Measurements from ENCODE around the gene TUBG2.

Gene TUBG2

DNA sequence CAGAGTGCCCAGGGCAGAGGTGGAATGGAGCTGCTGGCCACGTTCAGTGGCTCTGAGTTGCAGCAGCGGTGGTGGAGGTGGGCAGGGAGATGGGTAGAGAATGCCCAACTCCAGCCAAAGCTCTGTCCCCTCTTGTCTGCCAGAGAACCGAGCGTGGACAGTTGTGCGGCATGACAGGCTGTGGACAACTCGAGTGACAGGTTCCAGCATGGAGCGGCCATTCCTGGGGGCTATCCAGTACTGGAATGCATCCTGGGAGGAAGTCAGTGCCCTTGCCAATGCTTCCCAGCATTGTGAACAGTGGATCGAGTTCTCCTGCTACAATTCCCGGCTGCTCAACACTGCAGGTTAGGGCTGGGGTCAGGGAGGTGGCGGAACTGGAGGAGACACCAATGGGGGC lies 31.5 kb downstream of the TUBG2 start:
- CTCF ChIA-PET = interaction anchor here (0.7 kb wide), 1 partner anchor 112 kb away, joined by 3 read pairs; no protein-coding TSS in a partner anchor

DNA sequence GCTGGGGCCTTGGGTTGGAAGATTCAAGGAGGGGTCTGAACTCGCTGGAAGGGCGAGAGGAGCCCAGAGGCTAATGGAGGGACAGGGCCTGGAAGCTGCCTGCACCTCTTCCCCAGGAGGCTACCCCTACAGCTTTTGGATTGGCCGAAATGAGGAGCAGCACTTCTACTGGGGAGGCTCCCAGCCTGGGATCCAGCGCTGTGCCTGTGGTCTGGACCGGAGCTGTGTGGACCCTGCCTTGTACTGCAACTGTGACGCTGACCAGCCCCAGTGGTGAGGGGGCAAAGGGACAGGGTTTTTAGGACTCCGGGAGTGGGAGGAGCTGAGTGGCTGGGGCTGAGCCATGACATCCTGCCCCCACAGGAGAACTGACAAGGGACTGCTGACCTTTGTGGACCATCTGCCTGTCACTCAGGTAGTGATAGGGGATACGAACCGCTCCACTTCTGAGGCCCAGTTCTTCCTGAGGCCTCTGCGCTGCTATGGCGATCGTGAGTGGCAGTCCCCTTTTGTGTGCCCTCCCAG lies 32.0 kb downstream of the TUBG2 start:
- no peaks in the 10 kb centered on the region for H3K4me1 Mint-ChIP-seq
- no peak for DNase-seq
- CTCF ChIA-PET = interaction anchor here (0.7 kb wide), 1 partner anchor 113 kb away, joined by 3 read pairs; no protein-coding TSS in a partner anchor
- no peak overlapping the region for H3K27ac Mint-ChIP-seq
- H3K4me3 Mint-ChIP-seq = no peak overlapping the region
- peaks cover 33% of the 10 kb centered on the region for H3K27me3 Mint-ChIP-seq
- H3K36me3 Mint-ChIP-seq = no peaks in the 10 kb centered on the region
- H3K9me3 Mint-ChIP-seq = no peaks in the 10 kb centered on the region

More for the DNA sequence above, 31.5 kb downstream of the TUBG2 start:
- Mint-ChIP-seq H3K9me3 (no peaks in the 10 kb centered on the region), H3K4me3 (no peak overlapping the region), H3K27me3 (peaks cover 38% of the 10 kb centered on the region), H3K27ac (no peak overlapping the region), H3K4me1 (no peaks in the 10 kb centered on the region), H3K36me3 (no peaks in the 10 kb centered on the region)
- DNase-seq = no peak

DNA sequence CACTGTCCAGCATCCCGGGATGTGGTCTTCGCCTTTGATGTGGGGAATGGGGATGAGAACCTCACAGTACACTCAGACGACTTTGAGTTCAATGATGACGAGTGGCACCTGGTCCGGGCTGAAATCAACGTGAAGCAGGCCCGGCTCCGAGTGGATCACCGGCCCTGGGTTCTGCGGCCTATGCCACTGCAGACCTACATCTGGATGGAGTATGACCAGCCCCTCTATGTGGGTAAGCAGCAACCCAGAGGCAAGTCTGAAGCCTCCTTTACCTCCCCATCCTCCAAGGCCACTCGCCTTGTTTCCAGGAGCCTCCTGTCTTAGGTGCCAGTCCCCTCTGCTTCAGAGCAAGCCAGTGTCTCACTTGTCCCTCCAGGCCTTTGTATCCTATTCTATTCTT lies 33.4 kb downstream of the TUBG2 start:
- Mint-ChIP-seq H3K27me3 (peaks cover 20% of the 10 kb centered on the region), H3K4me3 (no peak overlapping the region), H3K27ac (no peak overlapping the region), H3K9me3 (no peaks in the 10 kb centered on the region), H3K4me1 (no peaks in the 10 kb centered on the region), H3K36me3 (no peaks in the 10 kb centered on the region)
- no peak for DNase-seq
- CTCF ChIA-PET = no interaction called here

DNA sequence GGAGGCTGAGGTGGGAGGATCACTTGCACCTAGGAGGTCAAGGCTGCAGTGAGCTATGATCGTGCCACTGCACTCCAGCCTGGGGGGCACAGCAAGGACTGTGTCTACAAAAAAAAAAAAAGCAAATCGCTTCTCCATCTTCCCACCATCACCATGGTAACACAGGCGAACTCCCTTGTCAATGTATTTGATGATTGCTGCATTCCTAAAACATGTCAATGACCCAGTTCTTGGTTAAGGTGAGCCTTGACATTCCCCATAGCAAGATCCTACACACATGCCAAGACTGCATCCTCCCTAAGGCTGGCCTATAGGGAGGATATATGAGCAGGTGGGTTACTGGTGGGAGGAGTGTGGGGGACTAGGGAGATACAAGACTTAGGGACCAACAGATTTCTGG lies 35.4 kb downstream of the TUBG2 start:
- CTCF ChIA-PET = interaction anchor here (0.7 kb wide), 1 partner anchor 472 kb away, joined by 4 read pairs; no protein-coding TSS in a partner anchor
- Mint-ChIP-seq H3K4me1 (no peaks in the 10 kb centered on the region), H3K9me3 (no peaks in the 10 kb centered on the region)

DNA sequence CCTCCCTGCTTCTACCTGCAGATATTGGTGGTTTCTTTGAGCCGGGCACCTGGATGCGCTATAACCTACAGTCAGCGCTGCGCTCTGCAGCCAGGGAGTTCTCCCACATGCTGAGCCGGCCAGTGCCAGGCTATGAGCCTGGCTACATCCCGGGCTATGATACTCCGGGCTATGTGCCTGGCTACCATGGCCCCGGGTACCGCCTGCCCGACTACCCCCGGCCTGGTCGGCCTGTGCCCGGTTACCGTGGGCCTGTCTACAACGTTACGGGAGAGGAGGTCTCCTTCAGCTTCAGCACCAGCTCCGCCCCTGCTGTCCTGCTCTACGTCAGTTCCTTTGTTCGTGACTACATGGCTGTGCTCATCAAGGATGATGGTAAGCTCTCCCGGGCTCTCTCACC lies 36.4 kb downstream of the TUBG2 start:
- CTCF ChIA-PET = interaction anchor here (0.6 kb wide), 1 partner anchor 18 kb away, joined by 3 read pairs; no protein-coding TSS in a partner anchor
- Mint-ChIP-seq H3K27ac (no peak overlapping the region), H3K9me3 (no peaks in the 10 kb centered on the region), H3K4me1 (no peaks in the 10 kb centered on the region), H3K36me3 (peaks cover 2% of the 10 kb centered on the region), H3K27me3 (peaks cover 11% of the 10 kb centered on the region), H3K4me3 (no peak overlapping the region)
- DNase-seq = no peak

More for the DNA sequence above, 35.4 kb downstream of the TUBG2 start:
- Mint-ChIP-seq H3K27ac (no peak overlapping the region), H3K36me3 (no peaks in the 10 kb centered on the region), H3K4me3 (no peak overlapping the region), H3K27me3 (peaks cover 11% of the 10 kb centered on the region)
- DNase-seq = no peak

DNA sequence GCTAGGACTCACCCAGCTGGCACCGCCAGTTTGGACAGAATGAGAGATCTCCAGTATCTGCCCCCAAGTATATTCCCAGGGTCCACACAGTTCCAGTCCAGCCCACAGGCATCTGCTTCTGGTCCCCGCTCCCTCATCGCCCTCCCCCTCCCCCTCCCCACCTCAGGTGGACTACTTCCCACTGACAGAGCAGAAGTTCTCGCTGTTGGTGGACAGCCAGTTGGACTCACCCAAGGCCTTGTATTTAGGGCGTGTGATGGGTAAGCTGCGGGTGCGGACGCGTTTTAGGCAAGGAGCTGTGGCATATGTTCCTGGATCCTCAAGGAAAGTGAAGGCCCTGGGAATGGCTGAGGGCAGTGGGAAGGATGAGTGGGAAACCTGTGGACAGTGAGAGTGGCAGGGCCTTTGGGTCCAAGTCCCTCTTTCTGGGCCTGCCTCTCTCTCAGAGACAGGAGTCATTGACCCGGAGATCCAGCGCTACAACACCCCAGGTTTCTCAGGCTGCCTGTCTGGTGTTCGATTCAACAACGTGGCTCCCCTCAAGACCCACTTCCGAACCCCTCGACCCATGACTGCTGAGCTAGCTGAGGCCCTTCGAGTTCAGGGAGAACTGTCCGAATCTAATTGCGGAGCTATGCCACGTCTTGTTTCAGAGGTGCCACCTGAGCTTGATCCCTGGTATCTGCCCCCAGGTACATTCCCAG lies 38.2 kb downstream of the TUBG2 start:
- Mint-ChIP-seq H3K27ac (no peak overlapping the region), H3K4me3 (no peak overlapping the region), H3K27me3 (no peaks in the 10 kb centered on the region), H3K9me3 (no peaks in the 10 kb centered on the region), H3K36me3 (peaks cover 6% of the 10 kb centered on the region), H3K4me1 (no peaks in the 10 kb centered on the region)
- DNase-seq = no peak
- CTCF ChIA-PET = interaction anchor here (1.2 kb wide), 1 partner anchor 66 kb away, joined by 3 read pairs; no protein-coding TSS in a partner anchor

DNA sequence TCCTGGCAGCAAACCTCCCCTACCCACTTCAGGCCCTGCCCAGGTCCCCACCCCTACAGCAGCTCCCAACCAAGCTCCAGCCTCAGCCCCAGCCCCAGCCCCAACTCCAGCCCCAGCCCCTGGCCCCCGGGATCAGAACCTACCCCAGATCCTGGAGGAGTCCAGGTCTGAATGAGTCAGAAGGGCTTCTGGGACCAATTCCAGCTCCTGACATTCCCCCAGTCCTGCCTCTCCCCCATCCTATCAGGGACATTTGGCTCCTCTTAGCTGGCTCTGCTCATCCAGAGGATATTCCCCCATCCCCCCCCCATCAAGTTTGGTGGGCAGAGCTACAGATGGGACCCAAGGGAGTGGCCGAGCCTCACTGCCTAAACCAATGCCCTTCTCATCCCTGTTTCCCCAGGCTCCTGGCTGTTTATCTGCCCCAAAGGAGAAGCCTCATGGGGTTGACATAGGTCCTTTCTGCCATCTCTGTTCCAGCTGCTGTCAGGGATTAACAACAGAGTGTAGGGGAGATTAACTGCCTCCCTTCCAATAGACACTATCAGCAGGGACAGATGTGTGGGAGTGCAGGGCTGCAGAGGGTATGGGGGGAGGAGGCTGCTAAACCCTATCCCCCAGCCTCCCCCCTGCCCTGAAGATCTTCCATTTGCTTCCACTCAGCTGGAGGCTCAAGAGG lies 39.8 kb downstream of the TUBG2 start:
- no peaks in the 10 kb centered on the region for H3K4me1 Mint-ChIP-seq

DNA sequence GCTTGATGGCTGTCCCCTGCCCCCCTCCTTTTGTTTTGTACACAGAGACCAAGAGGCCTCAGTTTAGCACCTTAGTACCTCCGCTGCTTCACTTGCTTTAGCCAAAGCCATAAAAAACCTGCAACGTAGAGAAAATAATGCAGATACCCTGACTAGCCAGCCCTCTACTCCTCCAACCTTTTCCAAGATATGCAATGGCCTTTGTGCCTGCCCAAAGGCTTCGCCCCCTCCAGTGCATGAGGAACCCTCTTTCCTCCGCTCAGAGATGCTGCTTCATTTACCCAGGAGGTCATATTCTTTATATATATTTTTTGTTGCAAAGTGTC lies 40.3 kb downstream of the TUBG2 start:
- Mint-ChIP-seq H3K27ac (no peak overlapping the region), H3K9me3 (no peaks in the 10 kb centered on the region), H3K4me3 (no peak overlapping the region), H3K36me3 (peaks cover 20% of the 10 kb centered on the region), H3K27me3 (no peaks in the 10 kb centered on the region), H3K4me1 (peaks cover under 1% of the 10 kb centered on the region)
- DNase-seq = no peak
- CTCF ChIA-PET = no interaction called here

More for the DNA sequence above, 39.8 kb downstream of the TUBG2 start:
- no peak overlapping the region for H3K4me3 Mint-ChIP-seq
- H3K27ac Mint-ChIP-seq = no peak overlapping the region
- CTCF ChIA-PET = no interaction called here
- no peaks in the 10 kb centered on the region for H3K27me3 Mint-ChIP-seq
- DNase-seq = no peak
- peaks cover 17% of the 10 kb centered on the region for H3K36me3 Mint-ChIP-seq
- no peaks in the 10 kb centered on the region for H3K9me3 Mint-ChIP-seq

DNA sequence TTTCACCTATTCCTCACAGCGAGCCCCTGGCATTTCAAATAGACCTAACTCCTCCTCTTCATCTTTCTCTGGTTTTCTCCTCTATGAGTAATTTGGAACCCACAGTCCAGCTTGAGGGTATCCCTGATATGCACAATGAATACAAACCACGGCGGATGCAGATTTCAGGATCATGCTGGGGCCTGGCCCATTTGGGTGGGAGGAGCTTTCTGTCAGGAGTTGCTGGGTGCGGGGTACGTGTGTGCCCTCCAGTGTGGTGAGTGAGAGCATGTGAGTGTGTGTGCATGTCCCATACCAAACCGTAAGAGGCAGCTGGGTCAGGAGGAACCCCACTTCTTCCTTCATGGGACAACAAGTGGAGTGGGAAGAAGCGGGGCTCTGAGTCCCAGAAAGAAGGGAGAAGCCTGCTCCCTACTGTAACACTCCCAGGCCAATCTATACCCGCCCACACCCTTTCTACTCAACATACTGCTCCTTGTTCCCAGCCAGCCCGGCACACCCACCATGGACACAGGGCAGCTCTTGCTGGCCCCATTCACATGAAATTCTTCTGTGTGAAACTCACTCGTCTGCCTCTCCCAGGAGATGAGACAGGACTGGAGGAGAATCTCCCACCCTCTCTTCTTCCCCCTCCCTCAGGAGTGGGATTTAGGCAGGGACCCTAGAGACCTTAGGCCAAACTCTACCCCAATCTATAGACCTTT lies 41.7 kb downstream of the TUBG2 start:
- CTCF ChIA-PET = no interaction called here

DNA sequence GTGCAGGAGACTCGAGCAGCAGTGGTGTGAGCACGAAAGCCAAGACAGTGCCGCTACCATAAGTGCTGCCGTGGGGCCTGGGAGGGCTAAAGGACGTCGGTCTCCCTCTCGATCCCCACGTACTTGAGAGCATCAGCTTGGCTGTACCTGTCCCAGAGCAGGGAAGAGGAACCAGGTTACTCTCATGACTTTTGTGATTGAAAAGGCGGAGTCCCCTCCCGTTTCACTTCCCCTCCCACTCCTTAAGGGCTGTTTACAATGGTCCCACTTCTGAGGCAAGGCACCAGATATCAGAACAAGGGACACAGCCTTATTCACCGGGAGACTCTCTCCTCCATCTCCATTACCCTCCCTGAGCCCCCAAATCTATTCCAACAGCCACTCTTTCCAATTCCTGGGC lies 43.4 kb downstream of the TUBG2 start:
- no peaks in the 10 kb centered on the region for H3K9me3 Mint-ChIP-seq
- H3K36me3 Mint-ChIP-seq = peaks cover 39% of the 10 kb centered on the region

More for the DNA sequence above, 41.7 kb downstream of the TUBG2 start:
- Mint-ChIP-seq H3K4me1 (peaks cover 9% of the 10 kb centered on the region), H3K36me3 (peaks cover 29% of the 10 kb centered on the region), H3K27me3 (no peaks in the 10 kb centered on the region), H3K9me3 (no peaks in the 10 kb centered on the region), H3K4me3 (no peak overlapping the region), H3K27ac (no peak overlapping the region)
- no peak for DNase-seq

DNA sequence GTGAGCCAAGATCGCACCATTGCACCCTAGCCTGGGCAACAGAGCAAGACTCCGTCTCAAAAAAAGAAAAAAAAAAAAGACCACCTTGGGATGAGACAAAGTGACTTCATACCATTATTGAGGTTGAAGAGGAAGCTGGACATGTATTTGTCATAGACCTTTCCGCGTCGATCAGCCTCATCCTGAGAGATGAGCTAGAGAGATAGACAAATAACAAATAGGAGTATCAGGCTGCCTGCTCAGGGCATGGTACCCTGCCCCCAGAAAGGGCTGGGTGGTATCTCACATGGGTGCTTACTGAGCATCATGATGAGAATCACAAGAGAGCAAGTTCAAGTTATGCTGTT lies 45.4 kb downstream of the TUBG2 start:
- H3K36me3 Mint-ChIP-seq = peaks cover 53% of the 10 kb centered on the region
- DNase-seq = no peak
- peaks cover 28% of the 10 kb centered on the region for H3K4me1 Mint-ChIP-seq
- CTCF ChIA-PET = interaction anchor here (1.0 kb wide), 1 partner anchor 13 kb away, joined by 3 read pairs; no protein-coding TSS in a partner anchor
- no peak overlapping the region for H3K4me3 Mint-ChIP-seq
- no peaks in the 10 kb centered on the region for H3K27me3 Mint-ChIP-seq
- no peak overlapping the region for H3K27ac Mint-ChIP-seq
- no peaks in the 10 kb centered on the region for H3K9me3 Mint-ChIP-seq

More for the DNA sequence above, 43.4 kb downstream of the TUBG2 start:
- no peak overlapping the region for H3K27ac Mint-ChIP-seq
- peaks cover 24% of the 10 kb centered on the region for H3K4me1 Mint-ChIP-seq
- CTCF ChIA-PET = interaction anchor here (1.3 kb wide), 1 partner anchor 124 kb away, joined by 3 read pairs; no protein-coding TSS in a partner anchor
- no peaks in the 10 kb centered on the region for H3K27me3 Mint-ChIP-seq
- H3K4me3 Mint-ChIP-seq = no peak overlapping the region
- DNase-seq = no peak

DNA sequence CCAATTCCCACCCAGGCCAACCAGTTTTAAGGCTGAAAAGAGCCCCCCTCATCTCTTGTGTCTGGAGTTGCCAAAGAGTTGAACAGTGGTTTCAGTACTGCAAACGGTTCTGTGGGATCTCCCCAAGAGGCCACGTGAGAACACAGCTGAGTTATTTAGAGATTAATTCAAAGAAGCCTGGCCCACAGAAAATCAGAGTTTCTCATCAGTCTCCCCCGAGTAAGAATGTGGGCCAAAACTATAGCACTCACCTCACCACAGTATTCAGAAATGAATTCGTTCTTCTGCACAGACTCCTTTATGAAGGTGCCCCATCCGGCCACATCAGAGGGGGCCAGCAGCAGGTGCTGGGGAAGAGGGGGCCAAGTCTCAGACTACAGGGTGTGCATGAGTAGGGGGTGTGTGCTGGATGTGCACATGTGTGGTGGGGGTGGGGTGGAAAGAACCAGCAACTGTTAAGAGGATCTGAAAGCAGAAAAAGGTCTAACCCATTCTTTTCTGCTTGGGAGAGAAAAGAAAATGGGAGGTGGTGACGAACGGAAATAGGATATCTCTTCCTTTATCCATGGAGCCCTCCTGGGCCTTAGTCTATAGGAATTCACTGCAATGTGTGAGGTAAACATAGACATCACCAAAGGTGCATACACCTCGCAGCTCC lies 45.9 kb downstream of the TUBG2 start:
- Mint-ChIP-seq H3K9me3 (no peaks in the 10 kb centered on the region), H3K4me1 (peaks cover 28% of the 10 kb centered on the region), H3K27me3 (no peaks in the 10 kb centered on the region), H3K4me3 (no peak overlapping the region), H3K36me3 (peaks cover 58% of the 10 kb centered on the region), H3K27ac (no peak overlapping the region)
- CTCF ChIA-PET = interaction anchor here (1.0 kb wide), 1 partner anchor 13 kb away, joined by 3 read pairs; no protein-coding TSS in a partner anchor
- no peak for DNase-seq

DNA sequence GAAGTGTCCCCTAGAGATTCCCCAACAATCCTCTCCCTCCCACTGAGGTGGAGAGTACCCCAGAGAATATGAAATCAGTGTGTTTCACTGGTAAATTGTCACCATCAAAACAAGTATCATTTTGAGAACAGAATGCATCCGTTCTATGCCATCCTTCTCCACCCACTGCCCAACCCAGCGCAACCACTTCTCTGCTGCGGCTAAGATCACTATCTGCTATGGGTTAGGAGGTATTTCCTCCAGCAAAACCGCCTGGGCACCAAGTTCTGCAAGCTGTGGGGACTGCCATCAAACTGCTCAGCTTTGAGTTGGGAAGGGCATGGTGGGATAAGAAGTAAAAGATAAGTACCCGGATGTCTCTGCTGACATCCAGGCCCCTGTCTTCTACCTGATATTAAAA lies 47.6 kb downstream of the TUBG2 start:
- Mint-ChIP-seq H3K9me3 (no peaks in the 10 kb centered on the region), H3K36me3 (peaks cover 63% of the 10 kb centered on the region), H3K27me3 (no peaks in the 10 kb centered on the region), H3K4me3 (no peak overlapping the region), H3K4me1 (peaks cover 28% of the 10 kb centered on the region), H3K27ac (peak overlapping the region; percentile 15)
- DNase-seq = peak; percentile 60
- CTCF ChIA-PET = interaction anchor here (1.3 to 1.5 kb wide), 2 partner anchors 26 to 57 kb away, joined by 3 read pairs; no protein-coding TSS in a partner anchor

DNA sequence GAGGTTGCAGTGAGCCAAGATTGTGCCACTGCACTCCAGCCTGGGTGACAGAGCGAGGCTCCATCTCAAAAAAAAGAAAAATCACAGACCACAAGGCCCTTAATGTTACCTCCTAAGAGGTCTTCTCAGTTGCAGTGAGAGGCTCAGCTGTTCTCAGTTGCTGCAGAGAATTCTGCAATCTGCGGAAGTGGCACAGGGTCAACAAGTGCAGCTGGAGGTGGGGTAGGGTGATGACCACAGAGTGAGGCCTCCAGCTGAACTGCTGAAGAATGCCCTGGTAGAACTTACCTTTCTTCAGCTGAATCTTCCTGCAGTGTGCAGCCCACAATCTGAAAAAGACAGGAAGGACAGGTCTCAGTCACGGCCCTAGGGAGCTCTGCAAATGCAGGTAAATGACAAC lies 49.5 kb downstream of the TUBG2 start:
- Mint-ChIP-seq H3K36me3 (peaks cover 66% of the 10 kb centered on the region), H3K9me3 (no peaks in the 10 kb centered on the region), H3K27ac (no peak overlapping the region), H3K27me3 (no peaks in the 10 kb centered on the region), H3K4me3 (no peak overlapping the region), H3K4me1 (peaks cover 28% of the 10 kb centered on the region)
- DNase-seq = no peak
- CTCF ChIA-PET = no interaction called here

All from activated naive CD4-positive, alpha-beta T cell treated with anti-CD3 and anti-CD28 coated beads, Interleukin-2, amount 10 ng/mL, durations not matched to agents 7 days and 5 days (primary cell).